Stromal cell of bone marrow (primary cell): ENCODE data around the gene SH2D3A.
"Not testable (repeated sequence)": the region's sequence is repeated elsewhere in the genome, so short reads cannot be mapped to it uniquely, and the experiment has no call there.

Experiments
- DNase-seq: peaks from one replicate; pipeline ENCODE4 v3.0.0-alpha.2; 2012; ENCODE audit warnings: low read depth

SH2D3A gene

DNA sequence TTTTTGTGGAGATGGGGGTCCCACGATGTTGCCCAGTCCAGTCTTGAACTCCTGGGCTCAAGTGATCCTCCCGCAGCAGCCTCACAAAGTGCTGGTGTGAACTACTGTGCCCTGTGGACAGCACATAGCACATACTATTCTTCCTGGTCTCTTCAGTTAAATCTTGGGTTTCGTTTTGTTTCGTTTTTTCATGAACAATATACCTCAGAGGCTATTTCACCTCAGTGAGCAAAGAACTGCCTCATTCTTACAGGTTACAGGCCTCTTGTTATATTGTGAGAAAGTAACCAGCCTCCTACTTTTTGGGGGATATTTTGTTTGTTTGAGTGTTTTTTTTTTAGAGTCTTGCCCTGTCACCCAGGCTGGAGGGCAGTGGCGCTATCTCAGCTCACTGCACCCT lies 45.5 kb downstream of the SH2D3A start:
- DNase-seq, result no peak

DNA sequence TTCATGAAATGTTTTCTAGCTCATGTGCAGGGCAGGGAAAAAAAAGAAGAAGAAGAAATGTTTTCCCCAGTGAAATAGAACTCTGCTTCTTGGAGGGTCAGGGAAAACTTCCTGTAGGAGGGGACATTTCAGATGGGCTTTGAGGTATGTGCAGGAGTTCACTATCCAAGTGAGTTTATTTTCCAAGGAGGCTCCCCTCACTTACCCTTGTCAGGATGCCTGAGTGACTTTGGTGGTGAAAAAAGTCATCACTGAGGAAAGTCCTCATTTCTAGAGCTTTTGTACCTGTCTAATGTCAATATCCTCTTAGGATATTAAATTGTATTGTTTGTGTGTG lies 46.1 kb downstream of the SH2D3A start:
- no peak for DNase-seq

DNA sequence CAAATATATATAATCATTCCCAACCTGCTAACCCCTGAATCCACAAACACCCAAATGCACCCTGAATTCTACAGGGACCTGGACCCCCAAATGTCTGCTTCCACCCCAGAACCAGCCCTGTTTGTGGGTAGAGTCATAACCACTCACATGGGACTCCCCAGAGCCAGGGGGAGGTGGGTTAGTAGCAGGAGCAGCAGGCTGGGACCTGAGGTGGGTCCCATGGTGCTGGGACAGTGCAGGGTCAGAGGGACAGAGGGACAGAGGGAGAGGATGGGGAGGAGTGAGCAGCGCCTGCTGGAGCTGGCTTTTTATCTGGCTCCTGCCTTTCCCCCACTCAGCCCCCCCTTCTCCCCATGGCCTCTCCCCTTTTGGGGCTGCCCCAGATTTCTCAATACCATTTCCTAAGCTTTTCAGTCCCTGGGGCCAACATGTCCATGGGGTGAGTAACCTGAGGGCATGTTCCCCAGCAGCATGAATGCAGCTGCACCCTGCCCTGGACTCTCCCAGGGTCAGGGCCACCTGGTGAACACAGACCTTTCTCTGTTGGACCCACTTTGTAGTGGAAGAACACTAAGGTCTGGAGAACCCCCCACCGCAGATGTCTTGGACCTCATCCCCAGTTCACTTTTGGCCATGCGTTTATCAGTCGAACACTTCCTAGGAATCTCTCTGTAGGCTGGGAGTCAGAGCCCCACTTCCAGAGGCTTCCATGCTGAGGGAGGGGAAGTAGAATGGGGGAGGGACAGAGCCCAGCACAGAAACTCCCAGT lies 46.7 kb downstream of the SH2D3A start, which contains the start of gene C3:
Gene C3 (minus strand): TSS at position 282 of the 769 bp plus-strand sequence. CDS start 61 bp downstream, at position 221.
- peak; percentile 67 for DNase-seq

DNA sequence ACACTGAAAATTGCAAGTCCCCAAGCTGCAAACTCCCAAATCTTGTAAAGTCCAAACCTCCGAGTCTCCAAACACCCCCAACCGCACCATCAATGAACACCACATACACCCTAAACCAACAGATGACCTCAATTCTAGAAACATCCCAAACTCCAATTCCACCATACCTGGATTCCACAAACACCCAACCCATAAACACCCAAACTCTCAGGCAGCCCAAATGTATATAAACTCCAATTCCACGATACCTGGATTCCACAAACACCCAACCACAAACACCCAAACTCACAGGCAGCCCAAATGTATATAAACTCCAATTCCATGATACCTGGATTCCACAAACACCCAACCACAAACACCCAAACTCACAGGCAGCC lies 47.3 kb downstream of the SH2D3A start:
- no peak for DNase-seq

DNA sequence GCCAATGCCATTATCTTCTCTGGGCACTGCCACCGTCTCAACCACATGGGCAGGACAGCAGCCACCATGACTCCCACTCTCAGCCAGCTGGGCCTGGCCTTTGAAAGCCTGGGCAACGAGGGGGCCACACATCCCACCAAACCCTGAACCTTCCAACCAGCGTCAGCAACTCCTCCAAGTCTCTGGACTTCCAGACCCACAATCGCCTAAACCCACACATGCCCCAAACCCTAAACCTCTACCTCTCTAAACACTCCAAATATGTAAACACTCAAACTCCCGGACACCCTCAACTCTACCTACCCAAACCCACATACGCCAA lies 47.7 kb downstream of the SH2D3A start:
- DNase-seq, result no peak

GRCh38 chr19:6718741-6719539 lies 48.3 kb downstream of the SH2D3A start:
- no peak for DNase-seq

DNA sequence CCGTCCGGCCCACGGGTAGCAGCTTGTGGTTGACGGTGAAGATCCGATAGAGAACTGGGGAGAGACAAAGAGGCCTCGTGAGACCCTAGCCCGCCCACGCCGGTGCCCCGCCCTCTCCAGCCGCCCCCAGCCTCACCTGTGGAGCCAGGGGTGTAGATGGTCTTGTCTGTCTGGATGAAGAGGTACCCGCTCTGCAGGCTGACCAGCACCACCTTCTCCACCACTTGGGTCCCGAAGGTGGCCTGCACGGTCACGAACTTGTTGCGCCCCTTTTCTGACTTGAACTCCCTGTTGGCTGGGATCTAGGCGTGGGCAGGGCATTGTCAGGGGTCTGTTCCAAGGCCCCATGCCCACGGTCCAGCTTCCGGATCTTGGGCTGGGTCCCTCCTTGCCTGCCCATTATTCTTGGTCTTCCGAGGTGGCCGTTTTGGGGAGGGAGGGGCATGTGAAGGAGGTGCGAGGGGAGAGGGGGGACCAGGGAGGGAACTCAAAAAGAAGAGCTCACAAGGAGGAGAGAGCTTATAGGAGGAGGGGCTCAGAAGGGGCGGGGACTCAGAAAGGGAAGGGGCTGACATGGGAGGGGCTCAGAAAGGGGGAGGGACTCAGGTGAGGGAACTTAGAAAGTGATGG lies 49.0 kb downstream of the SH2D3A start:
- no peak for DNase-seq

- DNase-seq, result no peak
Measured at GRCh38 chr19:6717441-6717971, 49.7 kb downstream of the SH2D3A start.

- no peak for DNase-seq
Measured at GRCh38 chr19:6717036-6717435, 50.2 kb downstream of the SH2D3A start.

- DNase-seq, result no peak
Measured at GRCh38 chr19:6716610-6716970, 50.6 kb downstream of the SH2D3A start.

DNA sequence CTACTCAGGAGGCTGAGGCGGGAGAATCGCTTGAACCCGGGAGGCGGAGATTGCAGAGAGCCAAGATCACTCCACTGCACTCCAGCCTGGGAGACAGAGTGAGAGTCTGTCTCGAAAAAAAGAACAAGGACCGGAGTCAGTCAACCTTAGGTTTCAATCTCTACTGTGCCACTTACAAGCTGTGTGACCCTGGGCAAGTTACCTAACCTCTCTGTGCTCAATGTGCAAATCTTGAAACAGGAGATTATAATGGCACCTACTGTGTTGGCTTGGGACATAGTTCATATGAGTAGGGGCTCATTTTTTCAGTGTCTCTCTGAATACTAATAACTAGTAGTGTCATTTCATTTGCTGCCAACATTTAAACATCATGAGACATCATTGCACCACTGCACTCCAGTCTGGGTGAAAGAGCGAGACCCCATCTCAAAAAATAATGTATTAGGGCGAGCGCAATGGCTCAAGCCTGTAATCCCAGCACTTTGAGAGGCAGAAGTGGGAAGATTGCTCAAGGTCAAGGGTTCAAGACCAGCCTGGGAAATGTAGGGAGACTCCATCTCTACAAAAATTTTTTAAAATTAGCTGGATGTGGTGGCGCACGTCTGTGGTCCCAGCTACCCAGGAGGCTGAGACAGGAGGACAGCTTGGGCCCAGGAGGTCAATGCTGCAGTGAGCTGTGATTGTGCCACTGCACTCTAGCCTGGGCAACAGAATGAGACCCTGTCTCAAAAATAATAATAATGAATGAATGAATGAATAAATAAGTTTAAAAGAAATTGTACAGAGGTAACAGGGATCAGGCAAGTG lies 52.3 kb downstream of the SH2D3A start:
- no peak for DNase-seq

DNA sequence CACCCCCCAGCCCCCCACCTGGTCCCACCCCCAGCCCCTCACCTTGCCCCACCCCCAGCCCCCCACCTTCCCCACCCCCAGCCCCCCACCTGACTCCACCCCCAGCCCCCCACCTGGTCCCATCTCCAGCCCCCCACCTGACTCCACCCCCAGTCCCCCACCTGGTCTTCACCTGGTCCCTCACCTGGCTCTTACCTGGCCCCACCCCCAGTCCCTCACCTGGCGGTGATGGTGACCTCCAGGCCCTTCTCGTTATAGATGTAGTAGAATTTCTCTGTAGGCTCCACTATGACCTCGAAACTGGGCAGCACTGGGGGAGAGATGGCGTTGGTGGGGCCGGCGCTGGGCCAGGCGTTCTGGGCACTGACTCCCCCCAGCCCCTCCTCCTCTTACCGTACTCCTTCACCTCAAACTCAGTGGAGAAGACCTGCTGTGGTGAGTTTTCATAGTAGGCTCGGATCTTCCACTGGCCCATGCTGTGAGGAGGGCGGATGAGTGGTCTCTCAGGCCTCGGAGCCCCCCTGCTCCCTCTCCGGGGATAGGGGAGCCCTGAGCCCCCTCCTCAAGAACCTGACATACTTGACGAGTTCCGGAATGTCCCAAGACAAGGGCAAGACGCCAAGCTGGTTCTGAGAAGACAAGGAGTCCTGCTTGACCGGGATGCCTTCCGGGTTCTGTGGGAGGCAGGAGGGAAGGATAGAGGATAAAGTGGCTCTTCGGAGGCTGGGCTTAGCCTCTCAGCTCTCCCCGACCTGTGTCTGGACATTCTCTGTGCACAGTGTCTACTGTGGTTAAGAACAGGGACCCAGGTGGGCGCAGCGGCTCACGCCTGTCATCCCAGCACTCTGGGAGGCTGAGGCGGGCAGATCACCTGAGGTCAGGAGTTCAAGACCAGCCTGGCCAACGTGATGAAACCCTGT lies 53.2 kb downstream of the SH2D3A start:
- DNase-seq, result no peak

DNA sequence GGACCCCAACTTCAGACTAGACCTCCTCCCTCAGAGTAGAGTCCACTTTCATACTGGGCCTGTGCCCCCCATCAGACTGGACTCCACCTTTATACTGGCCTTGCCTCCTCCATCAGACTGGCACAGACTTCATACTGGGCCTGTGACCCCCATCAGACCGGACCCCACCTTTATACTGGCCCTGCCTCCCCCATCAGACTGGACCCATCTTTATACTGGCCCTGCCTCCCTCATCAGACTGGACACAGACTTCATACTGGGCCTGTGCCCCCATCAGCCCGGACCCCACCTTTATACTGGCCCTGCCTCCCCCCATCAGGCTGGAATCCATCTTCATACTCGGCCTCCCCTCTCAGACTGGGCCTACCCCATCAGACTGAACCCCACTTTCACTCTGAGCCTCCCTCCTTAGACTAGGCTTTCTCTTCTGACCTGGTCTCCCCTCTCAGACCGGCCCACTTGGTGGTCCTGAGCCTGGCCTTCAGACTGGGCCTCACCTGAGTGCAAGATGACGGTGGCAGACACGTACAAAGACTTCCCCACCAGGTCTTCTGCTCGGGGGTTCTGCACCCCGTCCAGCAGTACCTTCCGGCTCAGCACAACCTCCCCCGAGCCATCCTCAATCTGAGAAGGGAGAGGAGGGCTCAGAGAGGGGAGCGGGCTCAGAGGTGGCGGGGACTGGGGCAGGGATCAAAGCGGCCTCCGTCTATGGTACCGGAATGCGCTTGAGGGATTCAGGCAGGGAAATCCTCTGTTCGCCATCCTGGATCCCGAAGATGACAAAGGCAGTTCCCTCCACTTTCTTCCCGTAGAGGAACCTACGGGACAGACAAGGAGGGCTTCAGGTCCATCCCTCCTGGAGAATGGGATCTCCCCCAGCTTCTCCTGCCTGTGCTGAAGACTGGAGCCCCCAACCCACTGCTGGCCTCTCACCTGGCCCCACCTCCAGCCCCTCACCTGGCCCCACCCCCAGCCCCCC lies 54.3 kb downstream of the SH2D3A start:
- DNase-seq, result no peak

DNA sequence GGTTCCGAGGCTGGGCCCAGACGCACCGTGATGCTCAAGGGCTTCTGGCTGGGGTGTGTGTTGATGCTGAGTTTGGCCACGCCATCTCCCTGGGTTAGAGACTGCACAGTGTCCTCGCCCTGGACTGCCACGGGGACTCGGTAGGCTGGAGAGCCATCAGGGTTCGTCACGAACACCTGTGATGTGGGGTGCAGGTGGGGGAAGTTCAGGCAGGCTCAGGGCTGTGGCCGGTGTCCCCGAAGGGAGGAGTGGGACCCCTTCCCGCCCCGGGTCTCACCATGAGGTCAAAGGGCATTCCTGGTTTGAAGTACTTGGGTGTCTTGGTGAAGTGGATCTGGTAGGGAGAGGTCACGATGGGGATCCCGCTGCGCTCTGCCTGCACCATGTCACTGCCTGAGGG lies 55.0 kb downstream of the SH2D3A start:
- DNase-seq, result no peak

DNA sequence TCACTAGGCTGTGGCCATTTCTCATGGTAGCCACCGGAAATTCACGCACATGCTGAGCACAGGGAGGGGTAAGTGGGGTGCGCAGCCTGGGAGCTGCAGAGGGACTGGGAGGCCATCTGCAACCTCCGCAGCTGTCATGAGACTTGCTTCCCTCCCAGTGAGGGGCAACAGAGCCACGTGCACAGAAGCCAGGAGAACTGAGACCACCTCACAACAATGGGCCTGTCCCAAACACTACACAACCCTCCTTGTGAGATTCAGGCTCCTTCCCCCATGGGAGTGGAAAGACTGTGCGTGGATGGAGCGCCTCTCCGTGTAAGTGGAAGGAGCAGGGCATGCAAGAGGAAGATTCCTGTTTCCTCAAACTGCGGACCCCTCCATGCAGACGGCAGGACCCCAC lies 55.6 kb downstream of the SH2D3A start:
- DNase-seq, result no peak

GRCh38 chr19:6711078-6711361 lies 56.2 kb downstream of the SH2D3A start:
- no peak for DNase-seq

- no peak for DNase-seq
Measured at GRCh38 chr19:6710273-6711077, 56.8 kb downstream of the SH2D3A start.

- no peak for DNase-seq
Measured at GRCh38 chr19:6709549-6709948, 57.7 kb downstream of the SH2D3A start.

GRCh38 chr19:6708913-6709312 lies 58.3 kb downstream of the SH2D3A start:
- not testable (repeated sequence) for DNase-seq
